ENCODE results near the gene VWDE.

DNA sequence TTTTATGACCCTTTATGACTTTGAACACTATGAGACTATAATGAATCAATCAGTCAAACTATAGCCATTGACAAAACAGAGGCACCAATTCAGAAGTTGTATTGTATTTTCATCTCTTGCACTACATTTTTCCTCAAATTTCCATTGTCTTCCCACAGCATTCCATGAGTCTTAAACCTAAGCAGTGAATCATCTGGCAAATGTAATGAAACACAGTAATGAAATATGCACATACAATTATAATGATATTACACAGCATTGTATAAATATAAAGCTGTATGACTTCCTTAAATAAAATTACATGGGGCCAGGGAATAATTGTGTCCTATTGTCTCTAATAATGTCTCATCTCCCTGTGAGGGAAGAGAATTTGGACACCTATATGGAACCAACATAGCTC is 45.0 kb downstream of the VWDE start:
- TF ChIP-seq POLR2A (IDR thresholded peaks at IDR 0.05), result no peak
- no peak for TF ChIP-seq EP300 (IDR thresholded peaks at IDR 0.05)
- no peak for TF ChIP-seq CTCF (IDR thresholded peaks at IDR 0.05)
- no peak for TF ChIP-seq POLR2AphosphoS5 (IDR thresholded peaks at IDR 0.05)

All from gastroesophageal sphincter (tissue), 3 donors.